Uterus (tissue), 2 donors: Measurements from ENCODE around the gene KRT33A.

ENCODE experiments used
- CTCF ChIP-seq, 4 experiments: fragments of 200-600 bp in 2 of 4; fragments of 450-650 bp in 2 of 4; sonication (generic) in 2 of 4; IDR thresholded peaks; one replicate each; pipeline ENCODE4 v1.5.1; 2016 to 2019; ENCODE audit warnings: antibody characterized with exemption in 4 of 4, mild to moderate bottlenecking in 2 of 4, moderate library complexity in 1 of 4
- POLR2A ChIP-seq, 2 donors: fragments of 450-650 bp; IDR thresholded peaks; one replicate each; pipeline ENCODE4 v1.6.1; 2016; ENCODE audit warnings: antibody characterized with exemption in 2 of 2, mild to moderate bottlenecking in 1 of 2, moderate library complexity in 1 of 2

- TF ChIP-seq POLR2A (IDR thresholded peaks at IDR 0.05), result no peak
- no peak for TF ChIP-seq CTCF (IDR thresholded peaks at IDR 0.05)
Observed at GRCh38 chr17:41326173-41327145, 24.2 kb downstream of the KRT33A start.
